GM18511 (cell line): ENCODE results near the gene MAGEB16.

Experiments
- ATAC-seq: cut with Tn5 transposase; IDR thresholded peaks from one replicate; pipeline ENCODE4 v1.9.1; 2021; ENCODE audit warnings: mild to moderate bottlenecking, moderate library complexity; ENCODE audit not compliant: unreplicated experiment

Gene MAGEB16

GRCh38 chrX:35798042-35798441 lies at the start of gene MAGEB16:
Gene MAGEB16 (plus strand): TSS chrX:35798342. CDS start chrX:35802197, 3,855 bp downstream.
- ATAC-seq = no peak

DNA sequence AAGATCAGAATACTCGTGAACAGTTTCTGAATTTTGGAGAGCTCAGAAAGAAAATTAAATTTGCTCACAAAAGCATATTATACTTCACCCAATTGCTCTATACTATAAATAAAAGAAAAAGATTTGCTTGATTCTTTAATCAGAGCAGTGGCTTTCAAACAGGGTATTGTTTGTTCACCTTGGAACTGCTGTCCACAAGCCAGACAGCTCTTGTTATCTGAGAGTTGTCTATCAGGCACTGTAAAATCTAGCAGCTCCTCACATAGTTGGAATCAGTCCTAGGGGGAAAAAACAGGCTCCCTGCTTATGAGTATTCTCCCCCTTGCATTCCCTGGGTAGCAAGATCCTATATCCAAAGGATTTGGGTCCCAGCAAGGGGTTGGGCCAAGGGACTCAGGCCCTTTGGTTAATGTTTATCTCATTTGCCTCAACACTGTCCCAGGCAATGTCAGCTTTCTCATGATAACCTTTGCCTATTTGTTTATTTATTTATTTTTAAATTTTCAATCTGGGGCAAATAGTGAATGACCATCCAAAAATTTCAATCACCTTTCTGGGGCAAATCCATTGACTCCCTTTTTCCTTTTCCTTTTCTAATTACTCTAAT lies 24.1 kb upstream of the MAGEB16 start:
- no peak for ATAC-seq

DNA sequence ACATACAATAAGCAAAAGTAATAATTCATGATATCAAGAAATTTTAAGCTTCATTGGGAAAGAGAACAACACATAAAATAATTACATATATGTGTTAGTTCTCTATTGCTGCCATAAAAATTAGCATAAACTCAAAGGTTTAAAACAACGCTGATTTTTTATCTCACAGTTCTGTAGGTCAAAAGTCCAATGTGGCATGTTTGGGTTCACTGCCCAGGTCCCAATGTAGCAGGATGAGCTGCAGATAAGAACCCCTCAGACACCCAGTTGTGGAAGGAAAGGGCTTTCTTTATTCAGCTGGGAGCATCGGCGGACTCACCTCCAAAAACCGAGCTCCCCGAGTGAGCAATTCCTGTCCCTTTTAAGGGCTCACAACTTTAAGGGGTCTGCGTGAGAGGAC lies 13.1 kb upstream of the MAGEB16 start:
- ATAC-seq = no peak

DNA sequence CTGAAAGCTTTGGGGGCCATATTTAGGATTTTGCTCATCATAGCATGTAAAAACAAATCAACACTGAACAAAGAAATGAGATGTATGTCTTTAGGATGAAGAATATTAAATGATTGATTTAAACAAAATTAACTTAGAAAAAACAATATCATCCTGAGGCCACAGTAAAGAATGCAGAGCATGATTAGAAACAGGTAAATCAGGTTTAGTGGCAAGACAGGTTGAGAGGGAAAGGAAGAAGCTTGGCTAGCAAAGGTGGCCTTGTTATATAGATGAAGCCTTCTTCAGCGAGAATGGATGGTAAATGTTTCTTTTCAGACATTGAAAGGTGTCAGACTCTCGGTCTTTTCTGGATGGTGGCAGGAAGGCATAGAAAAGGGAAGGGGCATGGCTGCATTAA lies 11.9 kb upstream of the MAGEB16 start:
- ATAC-seq = no peak

DNA sequence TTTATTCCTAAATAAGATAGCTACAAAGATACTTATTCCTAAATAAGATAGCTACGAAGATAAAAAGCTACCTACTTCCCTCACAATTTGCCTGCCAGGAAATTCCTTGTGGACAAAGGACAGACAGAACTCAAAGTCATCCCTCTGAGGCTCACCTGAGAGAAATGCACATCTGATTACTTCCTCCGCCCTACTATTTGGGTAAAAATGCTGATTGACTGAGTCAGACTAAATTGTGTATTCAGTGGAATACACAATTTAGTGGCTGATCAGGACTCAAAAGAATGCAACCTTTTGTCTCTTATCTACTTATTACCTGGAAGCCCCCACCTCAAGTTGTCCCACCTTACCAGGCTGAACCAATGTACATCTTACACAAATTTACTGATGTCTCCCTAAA lies 10.3 kb upstream of the MAGEB16 start:
- ATAC-seq = no peak

- no peak for ATAC-seq
Observed at GRCh38 chrX:35800474-35800873, 2.3 kb downstream of the MAGEB16 start.

GRCh38 chrX:35809781-35810180 lies 11.6 kb downstream of the MAGEB16 start:
- ATAC-seq = no peak

DNA sequence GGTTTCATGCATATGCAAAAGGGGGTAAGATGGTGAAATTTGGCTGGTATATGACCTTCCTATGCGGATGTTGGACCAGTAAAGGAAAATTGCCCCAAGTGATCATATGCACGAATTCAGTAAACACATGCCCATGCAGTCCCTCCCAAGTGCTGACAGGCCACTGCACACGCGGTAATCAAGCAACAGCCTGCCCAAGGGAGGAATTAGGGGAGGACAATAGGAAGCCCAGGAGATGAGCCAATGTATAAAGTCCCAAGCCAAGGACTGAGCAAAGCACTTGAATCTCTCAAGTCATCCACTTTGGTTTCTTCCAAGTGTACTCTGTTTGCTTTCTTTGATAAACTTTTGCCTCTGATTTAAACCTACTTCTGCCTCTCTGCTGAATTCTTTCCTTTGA lies 21.1 kb downstream of the MAGEB16 start:
- ATAC-seq = no peak

DNA sequence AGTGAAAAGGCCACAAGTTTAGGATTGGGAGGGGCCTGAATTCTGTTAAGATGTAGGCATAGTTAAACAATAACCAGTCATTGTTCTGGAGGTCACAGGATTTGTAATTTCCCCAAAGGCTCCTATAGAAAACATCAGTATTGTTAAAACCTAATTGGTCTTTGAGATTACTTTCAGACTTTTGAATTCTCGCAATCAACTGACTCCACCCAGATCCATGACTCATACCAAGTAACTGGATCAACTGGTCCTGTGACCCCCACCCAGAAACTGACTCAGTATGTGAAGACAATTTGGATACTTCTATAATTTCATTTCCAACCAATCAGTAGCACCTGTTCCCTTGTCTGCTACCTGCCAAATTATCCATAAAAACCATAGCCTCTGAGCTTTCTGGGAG lies 28.4 kb downstream of the MAGEB16 start:
- ATAC-seq = no peak

- no peak for ATAC-seq
Observed at GRCh38 chrX:35829501-35829900, 31.4 kb downstream of the MAGEB16 start.

GRCh38 chrX:35841872-35842271 lies 43.7 kb downstream of the MAGEB16 start:
- no peak for ATAC-seq

- no peak for ATAC-seq
Observed at GRCh38 chrX:35842674-35843073, 44.5 kb downstream of the MAGEB16 start.

- no peak for ATAC-seq
Observed at GRCh38 chrX:35847736-35848135, 49.6 kb downstream of the MAGEB16 start.
